Mesenchymal stem cell (in vitro differentiated cells and primary cell): ENCODE results near the gene ITSN2.

Experiments used
- DNase-seq: peaks from one replicate; pipeline ENCODE4 v3.0.0-alpha.2; 2013
- H2AFZ ChIP-seq: one replicate; pipeline ENCODE4 v1.6.1; 2013; ENCODE audit warnings: low read depth, mild to moderate bottlenecking, control low read depth, inconsistent platforms, low read length, moderate library complexity
- H2AK5ac ChIP-seq: 2 replicates; pipeline ENCODE4 v1.6.1; 2013; ENCODE audit warnings: low read length, moderate library complexity, mild to moderate bottlenecking, inconsistent platforms; ENCODE audit not compliant: severe bottlenecking
- H2BK120ac ChIP-seq: one replicate; pipeline ENCODE4 v1.6.1; 2013; ENCODE audit warnings: low read depth, mild to moderate bottlenecking, inconsistent platforms, low read length, moderate library complexity
- H2BK12ac ChIP-seq, 2 experiments: one replicate each; pipeline ENCODE4 v1.6.1; 2013; ENCODE audit warnings: inconsistent platforms in 2 of 2, low read length in 2 of 2, mild to moderate bottlenecking in 2 of 2, moderate library complexity in 2 of 2, control low read depth in 1 of 2
- H2BK15ac ChIP-seq: one replicate; pipeline ENCODE4 v1.6.1; 2013; ENCODE audit warnings: mild to moderate bottlenecking, low read depth, inconsistent platforms; ENCODE audit not compliant: poor library complexity, severe bottlenecking
- H2BK5ac ChIP-seq: 2 replicates; pipeline ENCODE4 v1.6.1; 2013; ENCODE audit warnings: low read depth, mild to moderate bottlenecking, low read length, control low read depth, inconsistent platforms; ENCODE audit not compliant: poor library complexity, severe bottlenecking
- H3K14ac ChIP-seq, 2 experiments: one replicate each; pipeline ENCODE4 v1.6.1; 2013; ENCODE audit warnings: inconsistent platforms in 2 of 2, low read length in 2 of 2, control low read depth in 1 of 2, mild to moderate bottlenecking in 1 of 2, moderate library complexity in 1 of 2
- H3K18ac ChIP-seq, 2 experiments: one replicate each; pipeline ENCODE4 v1.6.1; 2013; ENCODE audit warnings: inconsistent platforms in 2 of 2, low read length in 2 of 2, control low read depth in 1 of 2, low read depth in 1 of 2, mild to moderate bottlenecking in 1 of 2
- H3K23ac ChIP-seq, 2 experiments: one replicate each; pipeline ENCODE4 v1.6.1; 2013; ENCODE audit warnings: inconsistent platforms in 2 of 2, low read length in 2 of 2, mild to moderate bottlenecking in 2 of 2, moderate library complexity in 2 of 2, control low read depth in 1 of 2
- H3K27ac ChIP-seq: 2 replicates; pipeline ENCODE4 v1.5.1; 2013; ENCODE audit warnings: mild to moderate bottlenecking, moderate library complexity, low read length, control low read depth, inconsistent platforms; ENCODE audit not compliant: poor library complexity, severe bottlenecking
- H3K27me3 ChIP-seq, 2 experiments: 2 replicates each; pipeline versions ENCODE4 v1.6.1 to v1.7.0; 2013; ENCODE audit warnings: low read length in 2 of 2, mild to moderate bottlenecking in 2 of 2, moderate library complexity in 2 of 2, control low read depth in 1 of 2, inconsistent platforms in 1 of 2; ENCODE audit not compliant: control insufficient read depth in 1 of 2, insufficient read depth in 1 of 2
- H3K36me3 ChIP-seq, 2 experiments: 2 replicates each; pipeline versions ENCODE4 v1.6.1 to v1.7.0; 2013; ENCODE audit warnings: low read length in 2 of 2, control low read depth in 1 of 2, inconsistent platforms in 1 of 2, low read depth in 1 of 2, mild to moderate bottlenecking in 1 of 2; ENCODE audit not compliant: insufficient read depth in 2 of 2, control insufficient read depth in 1 of 2
- H3K4ac ChIP-seq, 2 experiments: one replicate each; pipeline ENCODE4 v1.6.1; 2013; ENCODE audit warnings: inconsistent platforms in 2 of 2, low read length in 2 of 2, mild to moderate bottlenecking in 2 of 2, moderate library complexity in 2 of 2, control low read depth in 1 of 2, low read depth in 1 of 2
- H3K4me1 ChIP-seq: 2 replicates; pipeline ENCODE4 v1.6.1; 2013; ENCODE audit warnings: low read depth, low read length, control low read depth; ENCODE audit not compliant: control insufficient read depth, insufficient read depth
- H3K4me2 ChIP-seq: 2 replicates; pipeline ENCODE4 v1.6.1; 2013; ENCODE audit warnings: low read length, mild to moderate bottlenecking, inconsistent platforms; ENCODE audit not compliant: poor library complexity, severe bottlenecking
- H3K4me3 ChIP-seq, 2 experiments: 2 replicates each; pipeline versions ENCODE4 v1.5.1 to v1.7.0; 2013; ENCODE audit warnings: low read length in 2 of 2, mild to moderate bottlenecking in 2 of 2, control low read depth in 1 of 2, low read depth in 1 of 2; ENCODE audit not compliant: insufficient read depth in 1 of 2
- H3K79me1 ChIP-seq: replicated peaks from 2 replicates; pipeline ENCODE4 v1.6.1; 2013; ENCODE audit warnings: mild to moderate bottlenecking, control low read depth, low read length, inconsistent platforms; ENCODE audit not compliant: poor library complexity, severe bottlenecking
- H3K9ac ChIP-seq: 2 replicates; pipeline ENCODE4 v1.7.0; 2013; ENCODE audit warnings: mild to moderate bottlenecking, low read length, moderate library complexity
- H3K9me3 ChIP-seq: 2 replicates; pipeline ENCODE4 v1.7.0; 2013; ENCODE audit warnings: mild to moderate bottlenecking, low read length; ENCODE audit not compliant: control insufficient read depth
- H4K8ac ChIP-seq: one replicate; pipeline ENCODE4 v1.6.1; 2013; ENCODE audit warnings: inconsistent platforms, mild to moderate bottlenecking, low read length, moderate library complexity
- H4K91ac ChIP-seq: one replicate; pipeline ENCODE4 v1.6.1; 2013; ENCODE audit warnings: mild to moderate bottlenecking, low read length, inconsistent platforms
- WGBS: methylation state at CpG from one replicate; pipeline ENCODE4 v1.1.7; 2013; ENCODE audit warnings: mixed read lengths; 5-methylcytosine and 5-hydroxymethylcytosine counted together

ITSN2 gene

GRCh38 chr2:24336811-24337210, 23.5 kb downstream of the ITSN2 start:
- no peak for DNase-seq
- H2AFZ ChIP-seq = no peak overlapping the region
- no peak overlapping the region for H2BK5ac ChIP-seq
- no peak overlapping the region for H3K4me3 ChIP-seq
- H3K4me2 ChIP-seq = no peak overlapping the region
- no peak overlapping the region for H4K91ac ChIP-seq
- H3K18ac ChIP-seq = no peak overlapping the region
- no peak overlapping the region for H3K14ac ChIP-seq
- no peaks in the 10 kb centered on the region for H3K9me3 ChIP-seq
- no peak overlapping the region for H3K27ac ChIP-seq
- H3K4me1 ChIP-seq = peaks cover 5% of the 10 kb centered on the region
- no peak overlapping the region for H2BK15ac ChIP-seq
- WGBS = 85% methylated on average over 1 of the region's 4 CpGs
- no peak overlapping the region for H2BK120ac ChIP-seq
- H3K79me1 ChIP-seq = peaks cover 17% of the 10 kb centered on the region
- no peak overlapping the region for H4K8ac ChIP-seq
- no peaks in the 10 kb centered on the region for H3K36me3 ChIP-seq
- H2AK5ac ChIP-seq = no peak overlapping the region
- no peaks in the 10 kb centered on the region for H3K27me3 ChIP-seq
- H3K4ac ChIP-seq = no peak overlapping the region
- H3K9ac ChIP-seq = no peak overlapping the region
- H2BK12ac ChIP-seq = no peak overlapping the region
- no peak overlapping the region for H3K23ac ChIP-seq

- Histone ChIP-seq H4K8ac (no peak overlapping the region), H2AK5ac (no peak overlapping the region), H3K4me2 (no peak overlapping the region), H3K9ac (no peak overlapping the region), H2BK12ac (no peak overlapping the region), H2AFZ (no peak overlapping the region), H3K27ac (no peak overlapping the region), H3K36me3 (peaks cover 0 to 3% of the 10 kb centered on the region in 2 experiments), H3K23ac (no peak overlapping the region), H3K14ac (no peak overlapping the region), H3K27me3 (no peaks in the 10 kb centered on the region), H3K18ac (no peak overlapping the region), H3K4ac (no peak overlapping the region), H2BK5ac (no peak overlapping the region), H3K79me1 (peaks cover 20% of the 10 kb centered on the region), H3K4me1 (peaks cover 4% of the 10 kb centered on the region), H2BK120ac (no peak overlapping the region), H2BK15ac (no peak overlapping the region), H3K4me3 (no peak overlapping the region), H3K9me3 (no peaks in the 10 kb centered on the region), H4K91ac (no peak overlapping the region)
- 86% methylated on average over 7 of the region's 9 CpGs for WGBS
- DNase-seq = peak; percentile 48
Measured at GRCh38 chr2:24334245-24334633, 26.1 kb downstream of the ITSN2 start.

GRCh38 chr2:24332791-24333540, 27.4 kb downstream of the ITSN2 start:
- 88% methylated on average over 1 of the region's 2 CpGs for WGBS
- Histone ChIP-seq H3K27ac (no peak overlapping the region), H2BK5ac (no peak overlapping the region), H2BK12ac (no peak overlapping the region), H3K18ac (no peak overlapping the region), H2AK5ac (no peak overlapping the region), H3K9ac (no peak overlapping the region), H3K4ac (no peak overlapping the region), H3K79me1 (peaks cover 15% of the 10 kb centered on the region), H3K4me2 (no peak overlapping the region), H3K4me1 (peaks cover 4% of the 10 kb centered on the region), H4K91ac (no peak overlapping the region), H4K8ac (no peak overlapping the region), H3K36me3 (peaks cover 0 to 3% of the 10 kb centered on the region in 2 experiments), H3K4me3 (no peak overlapping the region), H2BK15ac (no peak overlapping the region), H3K23ac (no peak overlapping the region), H2AFZ (no peak overlapping the region), H3K14ac (no peak overlapping the region), H2BK120ac (no peak overlapping the region), H3K27me3 (no peaks in the 10 kb centered on the region), H3K9me3 (no peaks in the 10 kb centered on the region)
- DNase-seq = no peak

- no peak overlapping the region for H2AK5ac ChIP-seq
- H3K4me2 ChIP-seq = no peak overlapping the region
- 98% methylated on average over 11 of the region's 11 CpGs for WGBS
- no peaks in the 10 kb centered on the region for H3K27me3 ChIP-seq
- no peak overlapping the region for H3K23ac ChIP-seq
- peaks cover 4% of the 10 kb centered on the region for H3K4me1 ChIP-seq
- H2AFZ ChIP-seq = no peak overlapping the region
- no peak overlapping the region for H2BK5ac ChIP-seq
- no peak overlapping the region for H3K4ac ChIP-seq
- H3K9me3 ChIP-seq = no peaks in the 10 kb centered on the region
- H2BK12ac ChIP-seq = no peak overlapping the region
- H3K18ac ChIP-seq = no peak overlapping the region
- DNase-seq = no peak
- no peak overlapping the region for H2BK120ac ChIP-seq
- H3K4me3 ChIP-seq = no peak overlapping the region
- H3K9ac ChIP-seq = no peak overlapping the region
- H2BK15ac ChIP-seq = no peak overlapping the region
- no peak overlapping the region for H4K91ac ChIP-seq
- no peak overlapping the region for H3K14ac ChIP-seq
- no peak overlapping the region for H4K8ac ChIP-seq
- H3K79me1 ChIP-seq = peaks cover 16% of the 10 kb centered on the region
- H3K36me3 ChIP-seq = peaks cover under 1 to 3% of the 10 kb centered on the region in 2 experiments
- H3K27ac ChIP-seq = no peak overlapping the region
Measured at GRCh38 chr2:24330161-24330560, 30.2 kb downstream of the ITSN2 start.
